Loucy (cell line): ENCODE data around the gene GJC1.

Source experiments
- H2AFZ ChIP-seq: fragments of 200-600 bp; sonication (generic); 2 replicates; pipeline ENCODE4 v1.6.0; 2016; ENCODE audit warnings: antibody characterized with exemption, mild to moderate bottlenecking, low read length, moderate library complexity
- H3F3A ChIP-seq: fragments of 200-600 bp; 2 replicates; pipeline ENCODE4 v1.6.0; 2016; ENCODE audit warnings: antibody characterized with exemption, low read depth, mild to moderate bottlenecking
- H3K27me3 ChIP-seq: fragments of 200-600 bp; sonication (generic); 2 replicates; pipeline ENCODE4 v1.6.1; 2014; ENCODE audit warnings: low read length, mild to moderate bottlenecking; ENCODE audit not compliant: insufficient read depth, poor library complexity, severe bottlenecking
- H3K36me3 ChIP-seq: fragments of 200-600 bp; sonication (generic); 2 replicates; pipeline ENCODE4 v1.6.1; 2016; ENCODE audit warnings: low read length; ENCODE audit not compliant: insufficient read depth
- H3K4me1 ChIP-seq: fragments of 200-600 bp; sonication (generic); 2 replicates; pipeline ENCODE4 v1.5.1; 2014; ENCODE audit warnings: low read length, mild to moderate bottlenecking; ENCODE audit not compliant: insufficient read depth, poor library complexity, severe bottlenecking
- H3K4me2 ChIP-seq: fragments of 200-600 bp; sonication (generic); 2 replicates; pipeline ENCODE4 v1.6.0; 2014; ENCODE audit warnings: antibody characterized with exemption, low read length, low read depth, mild to moderate bottlenecking; ENCODE audit not compliant: poor library complexity, severe bottlenecking
- H3K4me3 ChIP-seq: fragments of 200-600 bp; sonication (generic); 2 replicates; pipeline ENCODE4 v1.5.1; 2014; ENCODE audit warnings: low read length, mild to moderate bottlenecking, mixed read lengths; ENCODE audit not compliant: poor library complexity, severe bottlenecking
- H3K79me2 ChIP-seq: fragments of 200-600 bp; sonication (generic); 2 replicates; pipeline ENCODE4 v1.6.1; 2014; ENCODE audit warnings: low read length; ENCODE audit not compliant: insufficient read depth
- H3K9ac ChIP-seq: fragments of 200-600 bp; sonication (generic); 2 replicates; pipeline ENCODE4 v1.6.0; 2014; ENCODE audit warnings: mild to moderate bottlenecking, low read depth, low read length, moderate library complexity; ENCODE audit not compliant: poor library complexity, severe bottlenecking
- H3K9me2 ChIP-seq: fragments of 200-600 bp; sonication (generic); replicated peaks from 2 replicates; pipeline ENCODE4 v1.6.1; 2016; ENCODE audit warnings: low read depth, low read length, mixed read lengths
- H3K9me3 ChIP-seq: fragments of 200-600 bp; sonication (generic); 2 replicates; pipeline ENCODE4 v1.6.1; 2014; ENCODE audit warnings: mild to moderate bottlenecking, antibody characterized with exemption, low read length, low read depth; ENCODE audit not compliant: insufficient read depth
- H4K20me1 ChIP-seq: fragments of 200-600 bp; sonication (generic); 2 replicates; pipeline ENCODE4 v1.6.0; 2014; ENCODE audit warnings: antibody characterized with exemption, low read length, mild to moderate bottlenecking; ENCODE audit not compliant: insufficient read depth, poor library complexity, severe bottlenecking
- CTCF ChIP-seq: fragments of 200-600 bp; sonication (generic); conservative IDR thresholded peaks from 2 replicates; pipeline ENCODE4 v1.5.1; 2014; ENCODE audit warnings: mild to moderate bottlenecking, antibody characterized with exemption, low read length
- EZH2phosphoT487 ChIP-seq: fragments of 200-600 bp; IDR thresholded peaks from 2 replicates; pipeline ENCODE4 v1.6.1; 2018; ENCODE audit warnings: antibody characterized with exemption, mild to moderate bottlenecking, moderate library complexity, borderline replicate concordance

GJC1 gene

GRCh38 chr17:44830359-44831288, 537 bp upstream of the GJC1 start:
- H3K79me2 ChIP-seq: peaks cover 37% of the 10 kb centered on the region
- no peaks in the 10 kb centered on the region for H3K9me3 ChIP-seq
- peak overlapping the region; percentile 80 for H2AFZ ChIP-seq
- H3F3A ChIP-seq: no peaks in the 10 kb centered on the region
- TF ChIP-seq EZH2phosphoT487: no peak
- TF ChIP-seq CTCF: no peak
- peaks cover 4% of the 10 kb centered on the region for H4K20me1 ChIP-seq
- no peaks in the 10 kb centered on the region for H3K27me3 ChIP-seq
- H3K36me3 ChIP-seq: no peaks in the 10 kb centered on the region
- peak overlapping the region; percentile 73 for H3K4me2 ChIP-seq
- peak overlapping the region; percentile 69 for H3K9ac ChIP-seq
- no peaks in the 10 kb centered on the region for H3K9me2 ChIP-seq
- H3K4me3 ChIP-seq: peak overlapping the region; percentile 79
- peaks cover 4% of the 10 kb centered on the region for H3K4me1 ChIP-seq

- Histone ChIP-seq H3K36me3 (no peaks in the 10 kb centered on the region), H3K79me2 (peaks cover 53% of the 10 kb centered on the region), H2AFZ (peak overlapping the region; percentile 72), H3K9ac (peak overlapping the region; percentile 69), H3F3A (no peaks in the 10 kb centered on the region), H3K4me3 (peak overlapping the region; percentile 79), H3K9me2 (no peaks in the 10 kb centered on the region), H4K20me1 (peaks cover 4% of the 10 kb centered on the region), H3K4me2 (peak overlapping the region; percentile 76), H3K4me1 (peaks cover 4% of the 10 kb centered on the region), H3K9me3 (no peaks in the 10 kb centered on the region), H3K27me3 (no peaks in the 10 kb centered on the region)
- no peak for TF ChIP-seq CTCF
- TF ChIP-seq EZH2phosphoT487: no peak
Observed at GRCh38 chr17:44828919-44829522, 1.1 kb downstream of the GJC1 start.

GRCh38 chr17:44827863-44828262, 2.2 kb downstream of the GJC1 start:
- H3F3A ChIP-seq: no peaks in the 10 kb centered on the region
- TF ChIP-seq EZH2phosphoT487: no peak
- TF ChIP-seq CTCF: no peak
- peaks cover 4% of the 10 kb centered on the region for H3K4me1 ChIP-seq
- peaks cover 56% of the 10 kb centered on the region for H3K79me2 ChIP-seq
- peak overlapping the region; percentile 79 for H3K4me3 ChIP-seq
- H3K9me2 ChIP-seq: no peaks in the 10 kb centered on the region
- H3K4me2 ChIP-seq: peak overlapping the region; percentile 76
- no peaks in the 10 kb centered on the region for H3K27me3 ChIP-seq
- H4K20me1 ChIP-seq: peaks cover 4% of the 10 kb centered on the region
- H2AFZ ChIP-seq: no peak overlapping the region
- H3K9ac ChIP-seq: peak overlapping the region; percentile 69
- H3K36me3 ChIP-seq: no peaks in the 10 kb centered on the region
- no peaks in the 10 kb centered on the region for H3K9me3 ChIP-seq
